ENCODE data around the gene DCUN1D2.

DNA sequence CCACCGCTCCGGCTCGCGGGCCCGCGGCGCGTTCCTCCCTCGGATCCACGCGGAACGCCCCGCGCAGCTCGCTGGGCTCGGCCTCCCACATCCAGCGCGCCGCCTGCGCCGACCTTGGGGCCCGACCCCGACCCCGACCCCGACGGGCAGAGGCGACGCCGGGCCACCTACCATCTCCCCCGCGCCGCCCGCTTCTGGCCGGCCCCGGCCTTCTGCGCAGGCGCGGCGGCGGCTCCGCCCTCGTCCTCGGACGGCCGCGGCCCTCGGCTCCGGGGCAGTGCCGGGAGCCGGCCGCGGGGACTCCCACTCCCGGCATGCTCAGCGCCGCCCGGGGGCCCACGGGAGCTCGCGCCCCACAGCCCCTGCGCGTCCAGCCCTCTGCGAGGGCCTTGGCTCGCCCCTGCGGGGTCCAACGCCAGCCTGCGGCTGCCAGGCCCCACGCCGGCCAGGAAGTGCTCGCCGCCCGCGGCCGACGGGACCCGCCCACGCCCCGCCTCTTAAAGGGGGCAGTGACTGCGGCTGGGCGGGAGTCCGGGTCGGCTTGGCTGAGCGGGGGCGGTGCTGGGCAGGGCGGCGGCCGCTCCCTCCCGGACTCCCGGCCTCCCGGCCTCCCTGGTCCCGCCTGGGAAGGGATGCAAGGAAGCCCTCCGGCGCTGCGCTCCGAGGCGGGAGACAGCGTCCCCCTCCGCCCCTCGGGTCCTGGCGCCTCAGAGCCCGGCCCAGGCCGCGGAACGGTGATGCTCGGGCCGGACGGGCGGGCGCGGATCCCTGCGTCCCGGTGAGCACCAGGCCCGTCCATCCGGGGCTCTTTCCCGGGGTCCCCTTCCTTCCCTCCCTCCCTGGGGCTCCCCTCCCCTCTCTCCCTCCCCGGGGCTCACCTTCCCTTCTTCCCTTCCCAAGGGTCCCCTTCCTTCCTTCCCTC is at the start of gene DCUN1D2:
- peak in 2 of 7 experiments; percentile 0 to 3 for TF ChIP-seq CTCF (IDR thresholded peaks at IDR 0.05)
- peak; percentile 75 to 94 (median 78) for TF ChIP-seq POLR2A (IDR thresholded peaks at IDR 0.05)
